SJCRH30 (cell line): ENCODE data around the gene DHX58. TPM values are rescaled to one million over a fixed set of nuclear protein-coding genes. Genes with fewer than 3 reads are reported as not detected.

Experiments used
- DNase-seq, 2 experiments: peaks; one replicate each; pipeline ENCODE4 v3.0.0-alpha.2; 2015 to 2020
- H3K27ac ChIP-seq: fragments of 250-450 bp; sonication (Bioruptor Pico); 2 replicates; pipeline ENCODE4 v1.5.1; 2020; ENCODE audit warnings: mild to moderate bottlenecking, moderate library complexity
- H3K27me3 ChIP-seq: fragments of 250-450 bp; sonication (Bioruptor Pico); 2 replicates; pipeline ENCODE4 v1.5.1; 2020; ENCODE audit warnings: mild to moderate bottlenecking, moderate library complexity
- H3K36me3 ChIP-seq: fragments of 250-450 bp; sonication (Bioruptor Pico); 2 replicates; pipeline ENCODE4 v1.5.1; 2020; ENCODE audit warnings: mild to moderate bottlenecking, moderate library complexity
- H3K4me1 ChIP-seq: fragments of 250-450 bp; sonication (Bioruptor Pico); 2 replicates; pipeline ENCODE4 v1.5.1; 2020; ENCODE audit warnings: mild to moderate bottlenecking, moderate library complexity
- H3K4me3 ChIP-seq: fragments of 250-450 bp; sonication (Bioruptor Pico); 2 replicates; pipeline ENCODE4 v1.5.1; 2020; ENCODE audit warnings: mild to moderate bottlenecking, moderate library complexity
- H3K9me3 ChIP-seq: fragments of 250-450 bp; sonication (Bioruptor Pico); replicated peaks from 2 replicates; pipeline ENCODE4 v1.5.1; 2020; ENCODE audit warnings: mild to moderate bottlenecking, moderate library complexity
- total RNA-seq: library from RNA; depleted of rRNA; stranded (reverse); fragments of >200 nt; shearing (Covaris generic); gene quantifications from 2 replicates; pipeline ENCODE4 v1.2.3, GENCODE V29; 2014

Gene DHX58
- total RNA-seq, 1 experiment from 2014 or later, result 0.12 TPM

GRCh38 chr17:42120770-42121769 is 8.6 kb upstream of the DHX58 start, which contains the start of gene KAT2A:
Gene KAT2A (minus strand): TSS chr17:42121367. CDS start chr17:42121304, 63 bp downstream.
- H3K27me3 ChIP-seq, result no peaks in the 10 kb centered on the region
- peak; percentile 84 to 92 for DNase-seq
- peaks cover 13% of the 10 kb centered on the region for H3K36me3 ChIP-seq
- peak within 1 kb of the TSS; percentile 55; the same call in 1 of the 2 replicates for H3K27ac ChIP-seq
- no peaks in the 10 kb centered on the region for H3K9me3 ChIP-seq
- peaks cover 8% of the 10 kb centered on the region; the same call in 1 of the 2 replicates for H3K4me1 ChIP-seq
- H3K4me3 ChIP-seq, result peak within 1 kb of the TSS; percentile 61

- peaks cover 8% of the 10 kb centered on the region; the same call in 1 of the 2 replicates for H3K4me1 ChIP-seq
- DNase-seq, result no peak
- H3K27me3 ChIP-seq, result no peaks in the 10 kb centered on the region
- H3K27ac ChIP-seq, result no peak overlapping the region
- no peaks in the 10 kb centered on the region for H3K9me3 ChIP-seq
- peaks cover 14% of the 10 kb centered on the region for H3K36me3 ChIP-seq
- H3K4me3 ChIP-seq, result peak overlapping the region; percentile 61
These were observed 7.8 kb upstream of the DHX58 start for GRCh38 chr17:42120161-42120769.

- Histone ChIP-seq H3K27ac (no peak overlapping the region), H3K9me3 (no peaks in the 10 kb centered on the region), H3K27me3 (no peaks in the 10 kb centered on the region), H3K36me3 (peaks cover 14% of the 10 kb centered on the region), H3K4me1 (peaks cover 8% of the 10 kb centered on the region; the same call in 1 of the 2 replicates), H3K4me3 (no peak overlapping the region)
- no peak for DNase-seq
These were observed 6.8 kb upstream of the DHX58 start for GRCh38 chr17:42119301-42119700.

GRCh38 chr17:42118545-42118944 is 6.0 kb upstream of the DHX58 start:
- Histone ChIP-seq H3K4me1 (peaks cover 8% of the 10 kb centered on the region; the same call in 1 of the 2 replicates), H3K36me3 (peaks cover 14% of the 10 kb centered on the region), H3K4me3 (no peak overlapping the region), H3K27me3 (no peaks in the 10 kb centered on the region), H3K27ac (no peak overlapping the region), H3K9me3 (no peaks in the 10 kb centered on the region)
- DNase-seq, result peak; percentile 39 to 60

GRCh38 chr17:42118126-42118510 is 5.6 kb upstream of the DHX58 start:
- no peak overlapping the region for H3K27ac ChIP-seq
- H3K9me3 ChIP-seq, result no peaks in the 10 kb centered on the region
- no peak for DNase-seq
- H3K4me3 ChIP-seq, result no peak overlapping the region
- peaks cover 13% of the 10 kb centered on the region for H3K36me3 ChIP-seq
- H3K27me3 ChIP-seq, result no peaks in the 10 kb centered on the region
- H3K4me1 ChIP-seq, result peaks cover 8% of the 10 kb centered on the region; the same call in 1 of the 2 replicates

- Histone ChIP-seq H3K36me3 (peaks cover 11% of the 10 kb centered on the region), H3K4me1 (peaks cover 8% of the 10 kb centered on the region; the same call in 1 of the 2 replicates)
These were observed 5.0 kb upstream of the DHX58 start for GRCh38 chr17:42117397-42118125.

GRCh38 chr17:42116705-42117396 is 4.3 kb upstream of the DHX58 start:
- Histone ChIP-seq H3K4me1 (peaks cover 8% of the 10 kb centered on the region; the same call in 1 of the 2 replicates), H3K27ac (no peak overlapping the region), H3K36me3 (peaks cover 11% of the 10 kb centered on the region), H3K9me3 (no peaks in the 10 kb centered on the region), H3K27me3 (no peaks in the 10 kb centered on the region), H3K4me3 (no peak overlapping the region)
- peak; percentile 79 to 89 for DNase-seq

More at GRCh38 chr17:42117397-42118125, 5.0 kb upstream of the DHX58 start:
- DNase-seq, result no peak
- H3K4me3 ChIP-seq, result no peak overlapping the region
- H3K27me3 ChIP-seq, result no peaks in the 10 kb centered on the region
- H3K27ac ChIP-seq, result no peak overlapping the region
- no peaks in the 10 kb centered on the region for H3K9me3 ChIP-seq

GRCh38 chr17:42114118-42114517 is 1.6 kb upstream of the DHX58 start:
- DNase-seq, result no peak
- no peaks in the 10 kb centered on the region for H3K27me3 ChIP-seq
- H3K4me3 ChIP-seq, result no peak overlapping the region
- H3K36me3 ChIP-seq, result peaks cover 11% of the 10 kb centered on the region
- H3K27ac ChIP-seq, result no peak overlapping the region
- no peaks in the 10 kb centered on the region for H3K4me1 ChIP-seq
- H3K9me3 ChIP-seq, result no peaks in the 10 kb centered on the region

- no peak for DNase-seq
- Histone ChIP-seq H3K36me3 (peaks cover 11% of the 10 kb centered on the region), H3K4me1 (no peaks in the 10 kb centered on the region), H3K9me3 (no peaks in the 10 kb centered on the region), H3K27me3 (no peaks in the 10 kb centered on the region), H3K27ac (no peak overlapping the region), H3K4me3 (no peak overlapping the region)
These were observed 967 bp upstream of the DHX58 start for GRCh38 chr17:42113293-42114069.

GRCh38 chr17:42111871-42112551 is 503 bp downstream of the DHX58 start:
- no peaks in the 10 kb centered on the region for H3K9me3 ChIP-seq
- DNase-seq, result no peak
- H3K27ac ChIP-seq, result no peak overlapping the region
- no peaks in the 10 kb centered on the region for H3K27me3 ChIP-seq
- H3K4me3 ChIP-seq, result no peak overlapping the region
- peaks cover 8% of the 10 kb centered on the region for H3K36me3 ChIP-seq
- peaks cover 6% of the 10 kb centered on the region for H3K4me1 ChIP-seq

GRCh38 chr17:42111265-42111636 is 1.3 kb downstream of the DHX58 start:
- no peak overlapping the region for H3K4me3 ChIP-seq
- no peaks in the 10 kb centered on the region for H3K9me3 ChIP-seq
- peaks cover 6% of the 10 kb centered on the region for H3K36me3 ChIP-seq
- DNase-seq, result no peak
- H3K27ac ChIP-seq, result no peak overlapping the region
- H3K27me3 ChIP-seq, result no peaks in the 10 kb centered on the region
- peaks cover 6% of the 10 kb centered on the region for H3K4me1 ChIP-seq

- Histone ChIP-seq H3K4me1 (peaks cover 6% of the 10 kb centered on the region), H3K4me3 (no peak overlapping the region), H3K9me3 (no peaks in the 10 kb centered on the region), H3K36me3 (no peaks in the 10 kb centered on the region), H3K27me3 (no peaks in the 10 kb centered on the region), H3K27ac (no peak overlapping the region)
- DNase-seq, result no peak
These were observed 1.9 kb downstream of the DHX58 start for GRCh38 chr17:42110301-42111264.
